RWPE1 (cell line): ENCODE data around the gene STON2.

ENCODE experiments used
- CTCF ChIA-PET: fragments of 350-600 bp; sonication (Branson Sonifier 250); formaldehyde crosslinking; extraction: SDS; loops from one replicate; lab custom pipeline; 2021; lab: Yijun Ruan, JAX
- POLR2A ChIA-PET: fragments of 400-600 bp; formaldehyde crosslinking; extraction: SDS; loops from one replicate; lab custom pipeline; 2020; ENCODE audit warnings: antibody characterized with exemption; ENCODE audit not compliant: low non-redundant PET; lab: Yijun Ruan, JAX
- DNase-seq: peaks from one replicate; pipeline ENCODE4 v3.0.0; 2012; ENCODE audit warnings: low spot score
- H3K27ac ChIP-seq: fragments of 450-650 bp; 2 replicates; pipeline ENCODE4 v1.5.1; 2017
- CTCF ChIP-seq: fragments of 450-650 bp; conservative IDR thresholded peaks from 2 replicates; pipeline ENCODE4 v1.5.1; 2017; ENCODE audit warnings: low read depth, mild to moderate bottlenecking

STON2 gene

GRCh38 chr14:81301371-81301770 is 98.8 kb downstream of the STON2 start:
- ChIA-PET POLR2A (no interaction called here), CTCF (no interaction called here)
- DNase-seq = no peak
- H3K27ac ChIP-seq = no peak overlapping the region
- no peak for TF ChIP-seq CTCF

- POLR2A ChIA-PET = no interaction called here
- no peak overlapping the region for H3K27ac ChIP-seq
- CTCF ChIA-PET = no interaction called here
- TF ChIP-seq CTCF = no peak
- no peak for DNase-seq
Observed at GRCh38 chr14:81298911-81299310, 101.2 kb downstream of the STON2 start.

- no peak overlapping the region for H3K27ac ChIP-seq
- CTCF ChIA-PET = interaction anchor here (0.6 kb wide), 1 partner anchor 155 kb away, joined by 4 read pairs; no protein-coding TSS in a partner anchor
- DNase-seq = no peak
- no peak for TF ChIP-seq CTCF
- POLR2A ChIA-PET = no interaction called here
Observed at GRCh38 chr14:81298122-81298521, 102.0 kb downstream of the STON2 start.

GRCh38 chr14:81295958-81296923 is 103.9 kb downstream of the STON2 start:
- no peak for TF ChIP-seq CTCF
- DNase-seq = no peak
- CTCF ChIA-PET = no interaction called here
- H3K27ac ChIP-seq = no peak overlapping the region
- POLR2A ChIA-PET = no interaction called here

GRCh38 chr14:81289516-81289915 is 110.6 kb downstream of the STON2 start:
- H3K27ac ChIP-seq = no peak overlapping the region
- no peak for TF ChIP-seq CTCF
- ChIA-PET CTCF (interaction anchor here (0.5 kb wide), 1 partner anchor 21 kb away, joined by 3 read pairs; no protein-coding TSS in a partner anchor), POLR2A (no interaction called here)
- no peak for DNase-seq

GRCh38 chr14:81286574-81287370 is 113.4 kb downstream of the STON2 start:
- CTCF ChIA-PET = interaction anchor here (1.6 kb wide), 1 partner anchor 166 kb away, joined by 4 read pairs; no protein-coding TSS in a partner anchor
- TF ChIP-seq CTCF = no peak
- DNase-seq = peak; percentile 46

More at GRCh38 chr14:81286574-81287370, 113.4 kb downstream of the STON2 start:
- H3K27ac ChIP-seq = no peak overlapping the region
- POLR2A ChIA-PET = no interaction called here
